GM23338 (cell line): ENCODE measurements around the gene ATP6V0A4.

Experiments
- CREB1 ChIP-seq: fragments of 250-450 bp; sonication (Bioruptor Pico); IDR thresholded peaks from 2 replicates; pipeline ENCODE4 v1.5.0; 2020; ENCODE audit warnings: low read depth, mild to moderate bottlenecking, moderate library complexity
- CTCF ChIP-seq, 2 experiments: fragments of 200-600 bp in 1 of 2; sonication (generic) in 1 of 2; conservative IDR thresholded peaks; 2 replicates each; pipeline versions ENCODE4 v1.5.1 to v1.6.1; 2016 to 2017; ENCODE audit warnings: antibody characterized with exemption in 2 of 2, low read depth in 2 of 2, mild to moderate bottlenecking in 2 of 2, moderate library complexity in 1 of 2
- EZH2 ChIP-seq: fragments of 200-600 bp; sonication (generic); IDR thresholded peaks from one replicate; pipeline ENCODE4 v1.8.0; 2017; ENCODE audit warnings: antibody characterized with exemption, mild to moderate bottlenecking, low read depth; ENCODE audit not compliant: unreplicated experiment
- POLR2AphosphoS5 ChIP-seq: IDR thresholded peaks from 2 replicates; pipeline ENCODE4 v1.6.1; 2016; ENCODE audit warnings: antibody characterized with exemption, low read depth
- TF ChIP-seq, protein P1 (sequence below): IDR thresholded peaks from one replicate; pipeline ENCODE4 v1.6.1; 2018; ENCODE audit warnings: antibody characterized with exemption; ENCODE audit not compliant: unreplicated experiment

DNA sequence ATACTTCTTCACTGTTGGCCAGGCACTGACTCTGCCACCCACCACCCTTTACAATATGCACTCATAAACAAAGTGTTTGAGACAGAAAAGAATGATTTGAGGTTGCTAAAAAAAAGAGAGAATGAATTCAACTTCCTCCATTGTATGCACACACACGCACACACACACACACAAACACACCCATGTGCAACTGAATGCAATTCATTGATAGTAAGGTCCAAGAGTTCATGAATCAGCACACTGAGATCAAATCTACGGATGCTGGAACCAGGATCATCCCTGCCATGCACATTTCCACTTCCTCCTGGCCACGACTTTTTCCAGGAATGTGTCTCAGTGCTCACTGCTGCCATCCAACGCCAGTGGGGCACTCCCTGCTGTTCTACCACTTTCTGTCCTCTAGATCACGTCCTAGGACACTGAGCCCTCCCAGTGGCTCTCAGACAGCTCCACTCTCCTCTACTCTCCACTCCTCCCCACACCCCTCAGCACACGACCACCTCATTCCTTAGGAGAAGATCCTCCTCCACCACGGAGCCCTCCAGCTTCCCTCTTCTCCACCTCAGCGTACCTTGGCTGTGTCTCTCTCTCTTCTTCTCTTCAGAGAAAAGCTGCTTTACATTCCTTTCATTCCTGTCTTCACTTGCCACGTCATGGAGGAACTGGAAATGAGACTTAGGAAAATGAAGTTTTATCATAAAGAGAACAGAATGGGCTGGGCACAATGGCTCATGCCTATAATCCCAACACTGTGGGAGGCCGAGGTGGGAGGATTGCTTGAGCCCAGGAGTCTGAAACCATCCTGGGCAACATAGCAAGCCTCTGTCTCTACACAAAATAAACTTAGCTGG lies 12.2 kb downstream of the ATP6V0A4 start:
- no peak for TF ChIP-seq EZH2
- no peak for TF ChIP-seq CTCF (conservative IDR thresholded peaks at IDR 0.05; ENCODE audit: low read depth in 2 of 2)
- TF ChIP-seq, protein P1, sequence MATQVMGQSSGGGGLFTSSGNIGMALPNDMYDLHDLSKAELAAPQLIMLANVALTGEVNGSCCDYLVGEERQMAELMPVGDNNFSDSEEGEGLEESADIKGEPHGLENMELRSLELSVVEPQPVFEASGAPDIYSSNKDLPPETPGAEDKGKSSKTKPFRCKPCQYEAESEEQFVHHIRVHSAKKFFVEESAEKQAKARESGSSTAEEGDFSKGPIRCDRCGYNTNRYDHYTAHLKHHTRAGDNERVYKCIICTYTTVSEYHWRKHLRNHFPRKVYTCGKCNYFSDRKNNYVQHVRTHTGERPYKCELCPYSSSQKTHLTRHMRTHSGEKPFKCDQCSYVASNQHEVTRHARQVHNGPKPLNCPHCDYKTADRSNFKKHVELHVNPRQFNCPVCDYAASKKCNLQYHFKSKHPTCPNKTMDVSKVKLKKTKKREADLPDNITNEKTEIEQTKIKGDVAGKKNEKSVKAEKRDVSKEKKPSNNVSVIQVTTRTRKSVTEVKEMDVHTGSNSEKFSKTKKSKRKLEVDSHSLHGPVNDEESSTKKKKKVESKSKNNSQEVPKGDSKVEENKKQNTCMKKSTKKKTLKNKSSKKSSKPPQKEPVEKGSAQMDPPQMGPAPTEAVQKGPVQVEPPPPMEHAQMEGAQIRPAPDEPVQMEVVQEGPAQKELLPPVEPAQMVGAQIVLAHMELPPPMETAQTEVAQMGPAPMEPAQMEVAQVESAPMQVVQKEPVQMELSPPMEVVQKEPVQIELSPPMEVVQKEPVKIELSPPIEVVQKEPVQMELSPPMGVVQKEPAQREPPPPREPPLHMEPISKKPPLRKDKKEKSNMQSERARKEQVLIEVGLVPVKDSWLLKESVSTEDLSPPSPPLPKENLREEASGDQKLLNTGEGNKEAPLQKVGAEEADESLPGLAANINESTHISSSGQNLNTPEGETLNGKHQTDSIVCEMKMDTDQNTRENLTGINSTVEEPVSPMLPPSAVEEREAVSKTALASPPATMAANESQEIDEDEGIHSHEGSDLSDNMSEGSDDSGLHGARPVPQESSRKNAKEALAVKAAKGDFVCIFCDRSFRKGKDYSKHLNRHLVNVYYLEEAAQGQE, result no peak
- no peak for TF ChIP-seq CREB1 (CRISPR knock-in tag)
- TF ChIP-seq POLR2AphosphoS5, result no peak
